H9 (cell line): ENCODE measurements around the gene HMGCS2. TPM values are rescaled to one million over a fixed set of nuclear protein-coding genes. Genes with fewer than 3 reads are reported as not detected.
A peak's percentile ranks its signal among the peaks of the same experiment; 100 is the strongest.
"Not testable (repeated sequence)": the region's sequence is repeated elsewhere in the genome, so short reads cannot be mapped to it uniquely, and the experiment has no call there.

Source experiments
- DNase-seq: peaks from one replicate; pipeline ENCODE4 v3.0.0-alpha.2; 2017
- H2AFZ ChIP-seq: one replicate; pipeline ENCODE4 v1.6.1; 2013; ENCODE audit warnings: mild to moderate bottlenecking, low read length, control low read depth, moderate library complexity
- H2AK5ac ChIP-seq: 2 replicates; pipeline ENCODE4 v1.6.1; 2013; ENCODE audit warnings: low read length, control low read depth, mixed read lengths; ENCODE audit not compliant: insufficient read length
- H2BK120ac ChIP-seq: one replicate; pipeline ENCODE4 v1.6.1; 2013; ENCODE audit warnings: low read depth, mild to moderate bottlenecking, low read length, control low read depth, inconsistent platforms; ENCODE audit not compliant: poor library complexity, severe bottlenecking
- H2BK12ac ChIP-seq: 2 replicates; pipeline ENCODE4 v1.6.1; 2013; ENCODE audit warnings: low read length, control low read depth, mixed read lengths, low read depth; ENCODE audit not compliant: insufficient read length
- H2BK15ac ChIP-seq: 2 replicates; pipeline ENCODE4 v1.6.1; 2013; ENCODE audit warnings: low read depth, low read length, control low read depth
- H2BK20ac ChIP-seq: one replicate; pipeline ENCODE4 v1.6.1; 2013; ENCODE audit warnings: low read depth, mild to moderate bottlenecking, low read length, control low read depth, inconsistent platforms; ENCODE audit not compliant: poor library complexity, severe bottlenecking
- H2BK5ac ChIP-seq: 2 replicates; pipeline ENCODE4 v1.6.1; 2013; ENCODE audit warnings: low read length, control low read depth, mixed read lengths; ENCODE audit not compliant: insufficient read length
- H3K14ac ChIP-seq: 2 replicates; pipeline ENCODE4 v1.6.1; 2013; ENCODE audit warnings: low read length, control low read depth; ENCODE audit not compliant: insufficient read depth
- H3K18ac ChIP-seq: 2 replicates; pipeline ENCODE4 v1.6.1; 2013; ENCODE audit warnings: low read depth, mild to moderate bottlenecking, mixed read lengths, low read length, control low read depth; ENCODE audit not compliant: insufficient read length
- H3K23ac ChIP-seq: 2 replicates; pipeline ENCODE4 v1.6.1; 2013; ENCODE audit warnings: low read length, control low read depth, mixed read lengths, low read depth; ENCODE audit not compliant: insufficient read length
- H3K23me2 ChIP-seq: 2 replicates; pipeline ENCODE4 v1.6.1; 2013; ENCODE audit warnings: low read depth, mild to moderate bottlenecking, mixed read lengths, low read length, control low read depth; ENCODE audit not compliant: insufficient read length, poor library complexity, severe bottlenecking
- H3K27ac ChIP-seq: 2 replicates; pipeline ENCODE4 v1.5.1; 2013; ENCODE audit warnings: low read length, control low read depth, mixed read lengths, low read depth; ENCODE audit not compliant: insufficient read length
- H3K27me3 ChIP-seq: 2 replicates; pipeline ENCODE4 v1.6.1; 2013; ENCODE audit warnings: low read length, control low read depth, inconsistent platforms; ENCODE audit not compliant: insufficient read depth
- H3K4ac ChIP-seq: 2 replicates; pipeline ENCODE4 v1.6.1; 2013; ENCODE audit warnings: low read depth, mild to moderate bottlenecking, control low read depth, inconsistent platforms, low read length, moderate library complexity
- H3K4me1 ChIP-seq: 2 replicates; pipeline ENCODE4 v1.6.1; 2013; ENCODE audit warnings: low read length, control low read depth, inconsistent platforms; ENCODE audit not compliant: insufficient read depth
- H3K4me2 ChIP-seq: 2 replicates; pipeline ENCODE4 v1.6.1; 2013; ENCODE audit warnings: low read length, control low read depth, mixed read lengths; ENCODE audit not compliant: insufficient read length, insufficient read depth
- H3K56ac ChIP-seq: 2 replicates; pipeline ENCODE4 v1.6.1; 2013; ENCODE audit warnings: low read depth, mild to moderate bottlenecking, mixed read lengths, low read length, control low read depth; ENCODE audit not compliant: insufficient read length
- H3K79me1 ChIP-seq: 2 replicates; pipeline ENCODE4 v1.6.1; 2013; ENCODE audit warnings: low read depth, mild to moderate bottlenecking, moderate library complexity, low read length, control low read depth, inconsistent platforms; ENCODE audit not compliant: insufficient read depth, poor library complexity, severe bottlenecking
- H3K79me2 ChIP-seq: 2 replicates; pipeline ENCODE4 v1.6.1; 2013; ENCODE audit warnings: low read length, control low read depth, inconsistent platforms; ENCODE audit not compliant: insufficient read depth
- H3K9ac ChIP-seq: 2 replicates; pipeline ENCODE4 v1.6.1; 2013; ENCODE audit warnings: low read length, control low read depth, mixed read lengths; ENCODE audit not compliant: insufficient read length; ENCODE audit errors: extremely low read depth
- H3K9me3 ChIP-seq: one replicate; pipeline ENCODE4 v1.6.1; 2013; ENCODE audit warnings: low read depth, low read length, inconsistent platforms; ENCODE audit not compliant: control insufficient read depth
- H3T11ph ChIP-seq: one replicate; pipeline ENCODE4 v1.6.1; 2013; ENCODE audit warnings: mild to moderate bottlenecking, low read length, control low read depth, inconsistent platforms
- H4K20me1 ChIP-seq: one replicate; pipeline ENCODE4 v1.6.1; 2013; ENCODE audit not compliant: control insufficient read depth, insufficient read length, insufficient read depth
- H4K5ac ChIP-seq: 2 replicates; pipeline ENCODE4 v1.6.1; 2013; ENCODE audit warnings: low read depth, mild to moderate bottlenecking, mixed read lengths, low read length, control low read depth; ENCODE audit not compliant: insufficient read length
- H4K8ac ChIP-seq: replicated peaks from 2 replicates; pipeline ENCODE4 v1.6.1; 2013; ENCODE audit warnings: low read length, control low read depth, mixed read lengths, low read depth; ENCODE audit not compliant: insufficient read length
- H4K91ac ChIP-seq: 2 replicates; pipeline ENCODE4 v1.6.1; 2013; ENCODE audit warnings: low read depth, mild to moderate bottlenecking, moderate library complexity, mixed read lengths, low read length, control low read depth; ENCODE audit not compliant: insufficient read length
- H3K27ac Mint-ChIP-seq, 3 experiments: 2 replicates in 2 of 3; 3 replicates in 1 of 3; pipeline ENCODE4 v1.8.0; 2020 to 2021; ENCODE audit warnings: mixed read lengths in 3 of 3, mild to moderate bottlenecking in 1 of 3, moderate library complexity in 1 of 3
- H3K27me3 Mint-ChIP-seq: 2 replicates; pipeline ENCODE4 v1.8.0; 2021; ENCODE audit warnings: low read depth, mild to moderate bottlenecking, moderate library complexity, mixed read lengths
- H3K36me3 Mint-ChIP-seq, 3 experiments: 2 replicates in 2 of 3; 3 replicates in 1 of 3; pipeline ENCODE4 v1.8.0; 2020 to 2021; ENCODE audit warnings: low read depth in 3 of 3, mixed read lengths in 3 of 3; ENCODE audit not compliant: insufficient read depth in 1 of 3
- H3K4me1 Mint-ChIP-seq, 2 experiments: 2 replicates each; pipeline ENCODE4 v1.8.0; 2020; ENCODE audit warnings: mixed read lengths in 2 of 2
- H3K4me3 Mint-ChIP-seq, 2 experiments: 2 replicates in 1 of 2; 3 replicates in 1 of 2; pipeline ENCODE4 v1.8.0; 2020 to 2021; ENCODE audit warnings: mild to moderate bottlenecking in 2 of 2, mixed read lengths in 2 of 2, moderate library complexity in 1 of 2
- H3K9me3 Mint-ChIP-seq, 2 experiments: 2 replicates in 1 of 2; 3 replicates in 1 of 2; pipeline ENCODE4 v1.8.0; 2020; ENCODE audit warnings: mild to moderate bottlenecking in 2 of 2, mixed read lengths in 2 of 2, moderate library complexity in 1 of 2
- CTCF ChIP-seq: fragments of 200-600 bp; sonication (generic); conservative IDR thresholded peaks from 3 replicates; pipeline ENCODE4 v1.8.0; 2021; ENCODE audit warnings: antibody characterized with exemption, mild to moderate bottlenecking
- WGBS: extraction: QIAGEN DNeasy Blood & Tissue Kit; methylation state at CpG from one replicate; pipeline ENCODE4 v1.1.7; 2013; ENCODE audit warnings: missing lambda C conversion rate, low lambda C conversion rate, mixed read lengths; ENCODE audit not compliant: insufficient read length; ENCODE audit errors: extremely low coverage; 5-methylcytosine and 5-hydroxymethylcytosine counted together
- total RNA-seq: library from RNA; stranded (reverse); gene quantifications from 2 replicates; pipeline ENCODE4 v1.2.1, GENCODE V29; 2021

Gene HMGCS2
- total RNA-seq, 1 experiment from 2014 or later, result not detected

- peaks cover 2% of the 10 kb centered on the region for H4K20me1 ChIP-seq
- H3K27me3 ChIP-seq, result no peaks in the 10 kb centered on the region
- H3K23me2 ChIP-seq, result peaks cover 14% of the 10 kb centered on the region
- no peak within 1 kb of the TSS for H3T11ph ChIP-seq
- H3K4me1 ChIP-seq, result peaks cover 25% of the 10 kb centered on the region
- Mint-ChIP-seq H3K27ac (peak within 1 kb of the TSS; percentile 98 to 99 (median 99)), H3K4me3 (peak within 1 kb of the TSS; percentile 98 to 100), H3K4me1 (peaks cover 39 to 62% of the 10 kb centered on the region in 2 experiments), H3K9me3 (peaks cover 0 to 6% of the 10 kb centered on the region in 2 experiments; a peak in 3 of 5 replicates), H3K27me3 (no peaks in the 10 kb centered on the region; the same call in 1 of the 2 replicates), H3K36me3 (peaks cover 27 to 34% (median 28%) of the 10 kb centered on the region in 3 experiments)
- no peak within 1 kb of the TSS for H2AFZ ChIP-seq
- peak within 1 kb of the TSS; percentile 79 for H2BK120ac ChIP-seq
- H3K9me3 ChIP-seq, result no peaks in the 10 kb centered on the region
- peak within 1 kb of the TSS; percentile 83 for H3K18ac ChIP-seq
- TF ChIP-seq CTCF, result no peak
- H4K5ac ChIP-seq, result no peak within 1 kb of the TSS
- no CpG with 5 or more reads among the region's 27 CpGs for WGBS
- no peak within 1 kb of the TSS for H2BK5ac ChIP-seq
- no peak within 1 kb of the TSS; the same call in 1 of the 2 replicates for H3K4ac ChIP-seq
- H2BK12ac ChIP-seq, result no peak within 1 kb of the TSS
- peak; percentile 87 for DNase-seq
- H3K79me1 ChIP-seq, result no peaks in the 10 kb centered on the region
- no peak within 1 kb of the TSS for H3K23ac ChIP-seq
- peak within 1 kb of the TSS; percentile 79 for H3K14ac ChIP-seq
- no peak within 1 kb of the TSS for H2AK5ac ChIP-seq
- H4K91ac ChIP-seq, result no peak within 1 kb of the TSS
- peaks cover 35% of the 10 kb centered on the region for H3K79me2 ChIP-seq
- H2BK20ac ChIP-seq, result peak within 1 kb of the TSS; percentile 65
- peak within 1 kb of the TSS; percentile 42 for H3K27ac ChIP-seq
- H4K8ac ChIP-seq, result no peak within 1 kb of the TSS
- H3K56ac ChIP-seq, result peak within 1 kb of the TSS; percentile 42
- peak within 1 kb of the TSS; percentile 93 for H3K9ac ChIP-seq
- peak within 1 kb of the TSS; percentile 95 for H3K4me2 ChIP-seq
- no peak within 1 kb of the TSS for H2BK15ac ChIP-seq
Measured at GRCh38 chr1:119711804-119712341, 56.8 kb downstream of the HMGCS2 start, which contains the start of gene PHGDH. PHGDH (plus strand) TSS chr1:119711934; CDS start chr1:119712023, 89 bp downstream.

GRCh38 chr1:119711356-119711803 is 57.3 kb downstream of the HMGCS2 start:
- not testable (repeated sequence) for H3K56ac ChIP-seq, H3T11ph ChIP-seq, H2BK120ac ChIP-seq, H3K79me1 ChIP-seq, H3K14ac ChIP-seq, H3K27me3 ChIP-seq, H2BK12ac ChIP-seq, H2BK20ac ChIP-seq, H4K91ac ChIP-seq, H2AK5ac ChIP-seq, H3K18ac ChIP-seq, H4K8ac ChIP-seq, H3K27me3 Mint-ChIP-seq, H2BK5ac ChIP-seq, H4K20me1 ChIP-seq, H3K27ac ChIP-seq, H3K9me3 Mint-ChIP-seq, H2AFZ ChIP-seq, DNase-seq, H3K23ac ChIP-seq, H3K9me3 ChIP-seq, H3K9ac ChIP-seq, H4K5ac ChIP-seq, H2BK15ac ChIP-seq, H3K4ac ChIP-seq
- no CpG with 5 or more reads among the region's 10 CpGs for WGBS
- H3K79me2 ChIP-seq, result peaks cover 31% of the 10 kb centered on the region
- peaks cover 14% of the 10 kb centered on the region for H3K23me2 ChIP-seq
- H3K4me1 ChIP-seq, result peaks cover 21% of the 10 kb centered on the region
- Mint-ChIP-seq H3K36me3 (peaks cover 24 to 31% (median 28%) of the 10 kb centered on the region in 3 experiments), H3K4me3 (peak overlapping the region; percentile 98 to 100), H3K4me1 (peaks cover 36 to 59% of the 10 kb centered on the region in 2 experiments), H3K27ac (peak overlapping the region in 2 of 3 experiments; percentile 98; a peak in 3 of 7 replicates)
- peak overlapping the region; percentile 95 for H3K4me2 ChIP-seq
